Colonic mucosa (tissue), 4 donors: ENCODE results near the gene LHX5. TPM values are rescaled to one million over a fixed set of nuclear protein-coding genes. Genes with fewer than 3 reads are reported as not detected.

ENCODE experiments used
- DNase-seq: peaks from one replicate; pipeline ENCODE4 v3.0.0-alpha.2; 2020
- H3K27ac ChIP-seq: fragments of 200-600 bp; one replicate; pipeline ENCODE4 v1.8.0; 2021
- H3K27me3 ChIP-seq: fragments of 200-600 bp; one replicate; pipeline ENCODE4 v1.8.0; 2021
- H3K36me3 ChIP-seq: fragments of 200-600 bp; one replicate; pipeline ENCODE4 v1.8.0; 2021
- H3K4me1 ChIP-seq: fragments of 200-600 bp; one replicate; pipeline ENCODE4 v1.8.0; 2021; ENCODE audit warnings: mild to moderate bottlenecking
- H3K4me3 ChIP-seq: fragments of 200-600 bp; one replicate; pipeline ENCODE4 v1.8.0; 2021
- H3K9ac ChIP-seq, 2 donors: one replicate each; pipeline ENCODE4 v1.7.0; 2013; ENCODE audit warnings: control low read depth in 2 of 2, low read depth in 2 of 2, low read length in 2 of 2
- H3K9me3 ChIP-seq: fragments of 200-600 bp; one replicate; pipeline ENCODE4 v1.8.0; 2021
- CTCF ChIP-seq: fragments of 200-600 bp; IDR thresholded peaks from one replicate; pipeline ENCODE4 v1.8.0; 2022; ENCODE audit warnings: antibody characterized with exemption, mild to moderate bottlenecking
- intact Hi-C: fragments of 100-400 bp; cut with DNase I; formaldehyde crosslinking; loops from one replicate; pipeline ENCODE4 v1.14.1; 2022
- total RNA-seq, 2 donors: library from RNA; stranded (reverse); fragmentation: NEBNext Ultra II Directional in 1 of 2; extraction: Animal tissue kit (Norgen Biotek cat#: 25700) in 1 of 2; gene quantifications; one replicate each; pipeline ENCODE4 v1.2.1, GENCODE V29; 2021
- donor health status: healthy.
- donor health status: DM: no; HTN: no; CAD: no.
- donor health status: DM: no; HTN: no; CAD: no.

LHX5 gene
- total RNA-seq, 2 donors from 2014 or later: not detected

GRCh38 chr12:113440947-113441782, 30.5 kb downstream of the LHX5 start:
- no peaks in the 10 kb centered on the region for H3K27me3 ChIP-seq
- no peaks in the 10 kb centered on the region for H3K9me3 ChIP-seq
- TF ChIP-seq CTCF: no peak
- intact Hi-C loops: no loop called here
- H3K36me3 ChIP-seq: no peaks in the 10 kb centered on the region
- no peaks in the 10 kb centered on the region for H3K4me1 ChIP-seq
- DNase-seq: no peak
- no peak overlapping the region for H3K27ac ChIP-seq
- no peak overlapping the region for H3K4me3 ChIP-seq
- H3K9ac ChIP-seq: no peak overlapping the region

- intact Hi-C loops: no loop called here
- no peak for TF ChIP-seq CTCF
- no peak for DNase-seq
- Histone ChIP-seq H3K27ac (no peak overlapping the region), H3K4me3 (no peak overlapping the region), H3K36me3 (no peaks in the 10 kb centered on the region), H3K27me3 (no peaks in the 10 kb centered on the region), H3K4me1 (no peaks in the 10 kb centered on the region), H3K9ac (no peak overlapping the region), H3K9me3 (no peaks in the 10 kb centered on the region)
Measured at GRCh38 chr12:113440336-113440735, 31.3 kb downstream of the LHX5 start.

GRCh38 chr12:113439606-113440030, 32.1 kb downstream of the LHX5 start:
- DNase-seq: no peak
- H3K27ac ChIP-seq: no peak overlapping the region
- intact Hi-C loops: no loop called here
- H3K4me1 ChIP-seq: no peaks in the 10 kb centered on the region
- no peak overlapping the region for H3K9ac ChIP-seq
- TF ChIP-seq CTCF: peak; percentile 39
- H3K36me3 ChIP-seq: no peaks in the 10 kb centered on the region
- H3K9me3 ChIP-seq: no peaks in the 10 kb centered on the region
- H3K27me3 ChIP-seq: no peaks in the 10 kb centered on the region
- H3K4me3 ChIP-seq: no peak overlapping the region

- H3K36me3 ChIP-seq: no peaks in the 10 kb centered on the region
- H3K27me3 ChIP-seq: no peaks in the 10 kb centered on the region
- H3K9ac ChIP-seq: no peak overlapping the region
- no peaks in the 10 kb centered on the region for H3K9me3 ChIP-seq
- no peak overlapping the region for H3K4me3 ChIP-seq
- no peak overlapping the region for H3K27ac ChIP-seq
- no peaks in the 10 kb centered on the region for H3K4me1 ChIP-seq
- no peak for DNase-seq
- intact Hi-C loops: no loop called here
- no peak for TF ChIP-seq CTCF
Measured at GRCh38 chr12:113439301-113439597, 32.4 kb downstream of the LHX5 start.

GRCh38 chr12:113438523-113439300, 33.0 kb downstream of the LHX5 start:
- Histone ChIP-seq H3K27ac (no peak overlapping the region), H3K4me1 (no peaks in the 10 kb centered on the region), H3K9me3 (no peaks in the 10 kb centered on the region), H3K36me3 (no peaks in the 10 kb centered on the region), H3K4me3 (no peak overlapping the region), H3K27me3 (no peaks in the 10 kb centered on the region), H3K9ac (no peak overlapping the region)
- no peak for DNase-seq
- no peak for TF ChIP-seq CTCF
- intact Hi-C loops: no loop called here
